ENCODE results near the gene JMJD6. TPM values are rescaled to one million over a fixed set of nuclear protein-coding genes. Genes with fewer than 3 reads are reported as not detected.
A peak's percentile ranks its signal among the peaks of the same experiment; 100 is the strongest.

JMJD6 gene
- total RNA-seq, 1 experiment from 2014 or later, result 28.9 TPM

GRCh38 chr17:76684756-76685155, 41.6 kb downstream of the JMJD6 start:
- Histone ChIP-seq H3K18ac (ENCODE audit: insufficient read length, low read depth, low read length) (no peak overlapping the region), H4K91ac (ENCODE audit: insufficient read length, low read depth, low read length) (no peak overlapping the region), H4K20me1 (ENCODE audit: control insufficient read depth, insufficient read depth, insufficient read length) (no peaks in the 10 kb centered on the region), H3K4me2 (ENCODE audit: insufficient read depth, insufficient read length, low read length) (no peak overlapping the region), H3K27me3 (ENCODE audit: insufficient read depth, low read length) (no peaks in the 10 kb centered on the region), H3K23ac (ENCODE audit: insufficient read length, low read depth, low read length) (no peak overlapping the region), H4K8ac (replicated peaks; ENCODE audit: insufficient read length, low read depth, low read length) (no peak overlapping the region), H3K27ac (ENCODE audit: insufficient read length, low read depth, low read length) (no peak overlapping the region), H2BK15ac (ENCODE audit: low read depth, low read length) (no peak overlapping the region), H3T11ph (ENCODE audit: low read length) (no peak overlapping the region), H2AFZ (ENCODE audit: low read length) (no peak overlapping the region), H3K4me1 (ENCODE audit: insufficient read depth, low read length) (peaks cover 3% of the 10 kb centered on the region; the same call in 1 of the 2 replicates), H3K4ac (ENCODE audit: low read depth, low read length) (no peak overlapping the region), H3K79me2 (ENCODE audit: insufficient read depth, low read length) (no peaks in the 10 kb centered on the region), H3K56ac (ENCODE audit: insufficient read length, low read depth, low read length) (no peak overlapping the region), H3K14ac (ENCODE audit: insufficient read depth, low read length) (no peak overlapping the region; the same call in 1 of the 2 replicates), H2AK5ac (ENCODE audit: insufficient read length, low read length) (no peak overlapping the region), H2BK20ac (ENCODE audit: low read depth, low read length, poor library complexity, severe bottlenecking) (no peak overlapping the region), H3K23me2 (ENCODE audit: insufficient read length, low read depth, low read length, poor library complexity, severe bottlenecking) (no peaks in the 10 kb centered on the region), H2BK120ac (ENCODE audit: low read depth, low read length, poor library complexity, severe bottlenecking) (no peak overlapping the region), H3K9ac (ENCODE audit: extremely low read depth, insufficient read length, low read length) (no peak overlapping the region), H3K9me3 (ENCODE audit: control insufficient read depth, low read depth, low read length) (no peaks in the 10 kb centered on the region), H2BK12ac (ENCODE audit: insufficient read length, low read depth, low read length) (no peak overlapping the region), H3K79me1 (ENCODE audit: insufficient read depth, low read depth, low read length, poor library complexity, severe bottlenecking) (no peaks in the 10 kb centered on the region), H4K5ac (ENCODE audit: insufficient read length, low read depth, low read length) (no peak overlapping the region), H2BK5ac (ENCODE audit: insufficient read length, low read length) (no peak overlapping the region)
- no peak for TF ChIP-seq CTCF (conservative IDR thresholded peaks at IDR 0.05)
- H3K36me3 Mint-ChIP-seq (ENCODE audit: insufficient read depth in 1 of 3, low read depth in 3 of 3), result peaks cover 0 to 4% (median 0%) of the 10 kb centered on the region in 3 experiments; a peak in 1 of 7 replicates
- H3K4me3 Mint-ChIP-seq, result no peak overlapping the region
- WGBS (ENCODE audit: extremely low coverage, insufficient read length, low lambda C conversion rate), result no CpG with 5 or more reads among the region's 7 CpGs
- no peak for DNase-seq
- H3K27me3 Mint-ChIP-seq (ENCODE audit: low read depth), result no peaks in the 10 kb centered on the region
- H3K4me1 Mint-ChIP-seq, result peaks cover 27 to 45% of the 10 kb centered on the region in 2 experiments
- H3K27ac Mint-ChIP-seq, result peak overlapping the region in 1 of 3 experiments; percentile 76; a peak in 1 of 7 replicates
- no peaks in the 10 kb centered on the region; a peak in 1 of 5 replicates for H3K9me3 Mint-ChIP-seq

Data from H9 (cell line).